SK-N-SH (cell line): ENCODE results near the gene SUGP2. TPM values are rescaled to one million over a fixed set of nuclear protein-coding genes. Genes with fewer than 3 reads are reported as not detected.

Experiments used
- CTCF ChIA-PET: fragments of 300-600, 350-600 bp; formaldehyde crosslinking; extraction: SDS; loops from one replicate; lab custom pipeline; 2021; lab: Yijun Ruan, JAX
- POLR2A ChIA-PET: fragments of 350-600 bp; sonication (Branson Sonifier 250); formaldehyde crosslinking; extraction: SDS; loops from one replicate; lab custom pipeline; 2020; ENCODE audit warnings: antibody characterized with exemption, inconsistent platforms; lab: Yijun Ruan, JAX
- DNase-seq: peaks from one replicate; pipeline ENCODE4 v3.0.0; 2012
- H2AFZ ChIP-seq: fragments of 200-600 bp; sonication (generic); 2 replicates; pipeline ENCODE4 v1.8.1; 2016; ENCODE audit warnings: antibody characterized with exemption, mild to moderate bottlenecking, low read depth
- H3F3A ChIP-seq: fragments of 200-600 bp; sonication (generic); replicated peaks from 2 replicates; pipeline ENCODE3; 2016; ENCODE audit warnings: antibody characterized with exemption, mild to moderate bottlenecking; ENCODE audit not compliant: insufficient read depth
- H3K27ac ChIP-seq, 2 experiments: fragments of 200-500 bp in 1 of 2; fragments of 200-600 bp in 1 of 2; sonication (Bioruptor generic) in 1 of 2; sonication (generic), shearing (Covaris generic) in 1 of 2; 2 replicates each; pipeline versions ENCODE4 v1.5.1 to v1.6.1; 2014 to 2016; ENCODE audit warnings: low read depth in 2 of 2, inconsistent platforms in 1 of 2, low read length in 1 of 2, mild to moderate bottlenecking in 1 of 2, mixed read lengths in 1 of 2
- H3K27me3 ChIP-seq: fragments of 200-600 bp; sonication (generic), shearing (Covaris generic); 2 replicates; pipeline ENCODE4 v1.6.1; 2016; ENCODE audit warnings: mixed run types; ENCODE audit not compliant: insufficient read depth
- H3K36me3 ChIP-seq, 2 experiments: fragments of 200-500 bp in 1 of 2; fragments of 200-600 bp in 1 of 2; sonication (Bioruptor generic) in 1 of 2; sonication (generic) in 1 of 2; replicated peaks in 1 of 2; 2 replicates each; pipeline versions ENCODE3 to v1.5.1; 2014 to 2016; ENCODE audit warnings: low read length in 1 of 2, mild to moderate bottlenecking in 1 of 2; ENCODE audit not compliant: insufficient read depth in 2 of 2, control insufficient read depth in 1 of 2
- H3K4me1 ChIP-seq, 2 experiments: fragments of 200-500 bp in 1 of 2; fragments of 200-600 bp in 1 of 2; sonication (Bioruptor generic) in 1 of 2; sonication (generic), shearing (Covaris generic) in 1 of 2; 2 replicates each; pipeline versions ENCODE4 v1.5.1 to v1.6.1; 2014 to 2016; ENCODE audit warnings: low read depth in 1 of 2, low read length in 1 of 2, mixed run types in 1 of 2; ENCODE audit not compliant: insufficient read depth in 2 of 2, control insufficient read depth in 1 of 2
- H3K4me2 ChIP-seq: fragments of 200-600 bp; sonication (generic), shearing (Covaris generic); 2 replicates; pipeline ENCODE4 v1.6.1; 2017; ENCODE audit warnings: mixed run types
- H3K4me3 ChIP-seq, 2 experiments: fragments of 200-500 bp in 1 of 2; fragments of 200-600 bp in 1 of 2; sonication (Bioruptor generic) in 1 of 2; sonication (generic), shearing (Covaris generic) in 1 of 2; 2 replicates each; pipeline versions ENCODE4 v1.5.1 to v1.8.1; 2014 to 2016; ENCODE audit warnings: low read depth in 2 of 2, inconsistent platforms in 1 of 2, low read length in 1 of 2, mild to moderate bottlenecking in 1 of 2, mixed read lengths in 1 of 2, moderate library complexity in 1 of 2
- H3K79me2 ChIP-seq: fragments of 200-600 bp; sonication (generic); 2 replicates; pipeline ENCODE4 v1.8.1; 2017; ENCODE audit warnings: mild to moderate bottlenecking; ENCODE audit not compliant: insufficient read depth
- H3K9ac ChIP-seq: fragments of 200-600 bp; sonication (generic); 2 replicates; pipeline ENCODE4 v1.6.1; 2017; ENCODE audit warnings: mixed run types
- H3K9me2 ChIP-seq: fragments of 200-600 bp; sonication (generic); 2 replicates; pipeline ENCODE4 v1.6.1; 2017; ENCODE audit warnings: mixed run types
- H3K9me3 ChIP-seq: fragments of 200-600 bp; sonication (generic); 2 replicates; pipeline ENCODE4 v1.6.1; 2017; ENCODE audit warnings: mixed run types, mild to moderate bottlenecking, moderate library complexity
- H4K20me1 ChIP-seq: fragments of 200-600 bp; sonication (generic); 2 replicates; pipeline ENCODE4 v1.6.1; 2017; ENCODE audit warnings: mild to moderate bottlenecking, mixed run types; ENCODE audit not compliant: insufficient read depth
- ELF1 ChIP-seq: IDR thresholded peaks from 2 replicates; pipeline ENCODE4 v1.4.0; 2012
- EP300 ChIP-seq, 2 experiments: IDR thresholded peaks; 2 replicates each; pipeline versions ENCODE4 v1.4.0 to v1.6.1; 2012; ENCODE audit warnings: borderline replicate concordance in 1 of 2, low read depth in 1 of 2, low read length in 1 of 2
- EZH2phosphoT487 ChIP-seq: fragments of 200-600 bp; sonication (generic); IDR thresholded peaks from 2 replicates; pipeline ENCODE4 v1.6.1; 2017; ENCODE audit warnings: low read depth, mixed run types, mild to moderate bottlenecking, antibody characterized with exemption, moderate library complexity, borderline replicate concordance
- FOXJ3 ChIP-seq: sonication (generic); formaldehyde crosslinking; IDR thresholded peaks from 2 replicates; pipeline ENCODE4 v1.5.1; 2020; ENCODE audit warnings: mild to moderate bottlenecking, missing genetic modification reagents
- FOXM1 ChIP-seq: IDR thresholded peaks from 2 replicates; pipeline ENCODE4 v1.4.0; 2012; ENCODE audit warnings: low read depth, mild to moderate bottlenecking
- GABPA ChIP-seq: IDR thresholded peaks from 2 replicates; pipeline ENCODE4 v1.4.0; 2012; ENCODE audit warnings: low read depth, mild to moderate bottlenecking
- GATA2 ChIP-seq: sonication (generic); formaldehyde crosslinking; IDR thresholded peaks from 2 replicates; pipeline ENCODE4 v1.5.0; 2020; ENCODE audit warnings: mild to moderate bottlenecking, missing genetic modification reagents
- JUND ChIP-seq: IDR thresholded peaks from 2 replicates; pipeline ENCODE4 v1.4.0; 2012
- MXI1 ChIP-seq: IDR thresholded peaks from 2 replicates; pipeline ENCODE4 v1.6.1; 2012; ENCODE audit warnings: mild to moderate bottlenecking, low read depth, low read length, improper control_type of control experiment
- NFIC ChIP-seq: IDR thresholded peaks from 2 replicates; pipeline ENCODE4 v1.4.0; 2012; ENCODE audit warnings: borderline replicate concordance
- NRF1 ChIP-seq: IDR thresholded peaks from 2 replicates; pipeline ENCODE4 v1.6.1; 2012; ENCODE audit warnings: low read depth, mild to moderate bottlenecking, low read length
- SMC3 ChIP-seq: IDR thresholded peaks from 2 replicates; pipeline ENCODE4 v1.6.1; 2012; ENCODE audit warnings: low read depth, low read length, improper control_type of control experiment
- TAF1 ChIP-seq: IDR thresholded peaks from 2 replicates; pipeline ENCODE4 v1.6.1; 2012; ENCODE audit warnings: low read depth, mild to moderate bottlenecking, low read length, moderate library complexity, borderline replicate concordance
- TCF12 ChIP-seq: IDR thresholded peaks from 2 replicates; pipeline ENCODE4 v1.4.0; 2012
- YY1 ChIP-seq: IDR thresholded peaks from 2 replicates; pipeline ENCODE4 v1.4.0; 2012; ENCODE audit warnings: low read depth, mild to moderate bottlenecking
- WGBS: methylation state at CpG from one replicate; pipeline ENCODE4 v1.1.6; 2017; ENCODE audit warnings: low lambda C conversion rate; 5-methylcytosine and 5-hydroxymethylcytosine counted together
- polyA plus RNA-seq, 3 experiments: library from polyadenylated mRNA; depleted of rRNA; stranded (reverse); fragments of >200 nt; gene quantifications; 2 replicates each; pipeline ENCODE4 v1.2.3, GENCODE V29; 2012
- TF ChIP-seq, protein P1 (sequence below): IDR thresholded peaks from 2 replicates; pipeline ENCODE4 v1.6.1; 2012; ENCODE audit warnings: mild to moderate bottlenecking, low read depth, low read length, moderate library complexity
- TF ChIP-seq, protein P2 (sequence below): IDR thresholded peaks from 2 replicates; pipeline ENCODE4 v1.4.0; 2012; ENCODE audit warnings: low read depth
- TF ChIP-seq, protein P3 (sequence below): fragments of 150-350 bp; IDR thresholded peaks from 2 replicates; pipeline ENCODE4 v1.6.1; 2016; ENCODE audit warnings: mild to moderate bottlenecking, low read depth, low read length

SUGP2 gene
- polyA plus RNA-seq, 1 of the 3 experiments (the other 2 are of a cell fraction) = 56.3 TPM

DNA sequence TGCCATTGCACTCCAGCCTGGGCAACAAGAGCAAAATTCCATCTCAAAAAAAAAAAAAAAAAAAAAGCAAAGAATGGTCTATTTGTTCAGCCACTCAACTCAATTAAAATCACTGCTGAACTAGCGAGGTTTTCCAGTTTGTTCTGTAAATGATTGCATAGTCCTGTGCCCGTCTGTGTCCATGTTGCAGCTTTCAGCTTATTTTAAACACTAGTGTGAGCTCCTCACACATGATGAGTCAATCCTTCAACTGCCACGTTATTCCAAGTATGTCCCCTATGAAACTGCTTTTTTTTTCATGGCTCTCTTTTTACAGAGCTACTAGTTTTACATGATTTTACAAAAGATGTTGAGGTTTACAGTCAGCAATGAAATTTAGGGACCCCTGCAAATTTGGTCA, 12.2 kb downstream of the SUGP2 start:
- no peaks in the 10 kb centered on the region for H3K9me3 ChIP-seq
- ChIA-PET CTCF (interaction anchor here (0.6 kb wide), 2 partner anchors 24 to 91 kb away, joined by 3 to 4 read pairs; no protein-coding TSS in a partner anchor), POLR2A (no interaction called here)
- TF ChIP-seq EP300 (IDR thresholded peaks at IDR 0.05; ENCODE audit: borderline replicate concordance in 1 of 2, low read depth in 1 of 2, low read length in 1 of 2) (no peak), NRF1 (no peak), FOXJ3 (CRISPR knock-in tag) (no peak), TAF1 (no peak), ELF1 (no peak), EZH2phosphoT487 (no peak), YY1 (no peak), GATA2 (no peak), NFIC (no peak), JUND (no peak), GABPA (no peak), MXI1 (no peak), TCF12 (no peak), SMC3 (no peak), FOXM1 (no peak)
- TF ChIP-seq, protein P1, sequence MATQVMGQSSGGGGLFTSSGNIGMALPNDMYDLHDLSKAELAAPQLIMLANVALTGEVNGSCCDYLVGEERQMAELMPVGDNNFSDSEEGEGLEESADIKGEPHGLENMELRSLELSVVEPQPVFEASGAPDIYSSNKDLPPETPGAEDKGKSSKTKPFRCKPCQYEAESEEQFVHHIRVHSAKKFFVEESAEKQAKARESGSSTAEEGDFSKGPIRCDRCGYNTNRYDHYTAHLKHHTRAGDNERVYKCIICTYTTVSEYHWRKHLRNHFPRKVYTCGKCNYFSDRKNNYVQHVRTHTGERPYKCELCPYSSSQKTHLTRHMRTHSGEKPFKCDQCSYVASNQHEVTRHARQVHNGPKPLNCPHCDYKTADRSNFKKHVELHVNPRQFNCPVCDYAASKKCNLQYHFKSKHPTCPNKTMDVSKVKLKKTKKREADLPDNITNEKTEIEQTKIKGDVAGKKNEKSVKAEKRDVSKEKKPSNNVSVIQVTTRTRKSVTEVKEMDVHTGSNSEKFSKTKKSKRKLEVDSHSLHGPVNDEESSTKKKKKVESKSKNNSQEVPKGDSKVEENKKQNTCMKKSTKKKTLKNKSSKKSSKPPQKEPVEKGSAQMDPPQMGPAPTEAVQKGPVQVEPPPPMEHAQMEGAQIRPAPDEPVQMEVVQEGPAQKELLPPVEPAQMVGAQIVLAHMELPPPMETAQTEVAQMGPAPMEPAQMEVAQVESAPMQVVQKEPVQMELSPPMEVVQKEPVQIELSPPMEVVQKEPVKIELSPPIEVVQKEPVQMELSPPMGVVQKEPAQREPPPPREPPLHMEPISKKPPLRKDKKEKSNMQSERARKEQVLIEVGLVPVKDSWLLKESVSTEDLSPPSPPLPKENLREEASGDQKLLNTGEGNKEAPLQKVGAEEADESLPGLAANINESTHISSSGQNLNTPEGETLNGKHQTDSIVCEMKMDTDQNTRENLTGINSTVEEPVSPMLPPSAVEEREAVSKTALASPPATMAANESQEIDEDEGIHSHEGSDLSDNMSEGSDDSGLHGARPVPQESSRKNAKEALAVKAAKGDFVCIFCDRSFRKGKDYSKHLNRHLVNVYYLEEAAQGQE = no peak
- TF ChIP-seq, protein P2, sequence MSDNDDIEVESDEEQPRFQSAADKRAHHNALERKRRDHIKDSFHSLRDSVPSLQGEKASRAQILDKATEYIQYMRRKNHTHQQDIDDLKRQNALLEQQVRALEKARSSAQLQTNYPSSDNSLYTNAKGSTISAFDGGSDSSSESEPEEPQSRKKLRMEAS = no peak
- TF ChIP-seq, protein P3, sequence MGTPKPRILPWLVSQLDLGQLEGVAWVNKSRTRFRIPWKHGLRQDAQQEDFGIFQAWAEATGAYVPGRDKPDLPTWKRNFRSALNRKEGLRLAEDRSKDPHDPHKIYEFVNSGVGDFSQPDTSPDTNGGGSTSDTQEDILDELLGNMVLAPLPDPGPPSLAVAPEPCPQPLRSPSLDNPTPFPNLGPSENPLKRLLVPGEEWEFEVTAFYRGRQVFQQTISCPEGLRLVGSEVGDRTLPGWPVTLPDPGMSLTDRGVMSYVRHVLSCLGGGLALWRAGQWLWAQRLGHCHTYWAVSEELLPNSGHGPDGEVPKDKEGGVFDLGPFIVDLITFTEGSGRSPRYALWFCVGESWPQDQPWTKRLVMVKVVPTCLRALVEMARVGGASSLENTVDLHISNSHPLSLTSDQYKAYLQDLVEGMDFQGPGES = no peak
- H3K27me3 ChIP-seq = no peaks in the 10 kb centered on the region
- H3K4me3 ChIP-seq = no peak overlapping the region
- H2AFZ ChIP-seq = no peak overlapping the region
- no peak for DNase-seq
- H3K9me2 ChIP-seq = no peaks in the 10 kb centered on the region
- peaks cover 32% of the 10 kb centered on the region for H3F3A ChIP-seq
- peak overlapping the region in 1 of 2 experiments; percentile 60; a peak in 2 of 4 replicates for H3K27ac ChIP-seq
- peaks cover 93% of the 10 kb centered on the region for H3K79me2 ChIP-seq
- H3K36me3 ChIP-seq = peaks cover 47 to 56% of the 10 kb centered on the region in 2 experiments
- H4K20me1 ChIP-seq = peaks cover 60% of the 10 kb centered on the region
- no peak overlapping the region; the same call in 1 of the 2 replicates for H3K9ac ChIP-seq
- H3K4me1 ChIP-seq = peaks cover 0 to 5% of the 10 kb centered on the region in 2 experiments; a peak in 2 of 4 replicates
- 44% methylated on average over 3 of the region's 3 CpGs for WGBS
- H3K4me2 ChIP-seq = peak overlapping the region; percentile 55
